ENCODE results near the gene CDKN2D.
"Not testable (repeated sequence)": the region's sequence is repeated elsewhere in the genome, so short reads cannot be mapped to it uniquely, and the experiment has no call there.

Gene CDKN2D

DNA sequence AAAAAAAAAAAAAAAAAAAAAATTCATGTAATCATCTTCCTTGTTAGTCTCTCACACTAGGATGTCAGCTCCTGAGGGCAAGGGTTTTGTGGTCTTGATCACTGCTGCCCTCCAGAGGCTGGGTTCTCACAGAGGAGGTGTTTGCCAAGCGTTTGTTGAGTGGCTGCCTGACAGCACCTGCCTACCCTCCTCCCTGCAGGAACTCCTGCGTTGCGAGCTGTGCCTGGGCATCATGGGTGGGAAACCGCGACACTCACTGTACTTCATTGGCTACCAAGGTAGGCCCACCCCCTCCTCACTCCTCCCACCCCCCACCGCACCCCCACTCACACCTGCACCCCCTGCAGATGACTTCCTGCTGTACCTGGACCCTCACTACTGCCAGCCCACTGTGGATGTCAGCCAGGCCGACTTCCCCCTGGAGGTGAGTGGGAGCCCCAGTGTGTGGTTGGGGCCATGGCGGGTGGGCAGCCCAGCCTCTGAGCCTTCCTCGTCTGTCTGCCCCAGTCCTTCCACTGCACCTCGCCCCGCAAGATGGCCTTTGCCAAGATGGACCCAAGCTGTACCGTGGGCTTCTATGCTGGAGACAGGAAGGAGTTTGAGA is 17.0 kb downstream of the CDKN2D start:
- no peak for DNase-seq (ENCODE audit: low read depth in 2 of 2)

DNA sequence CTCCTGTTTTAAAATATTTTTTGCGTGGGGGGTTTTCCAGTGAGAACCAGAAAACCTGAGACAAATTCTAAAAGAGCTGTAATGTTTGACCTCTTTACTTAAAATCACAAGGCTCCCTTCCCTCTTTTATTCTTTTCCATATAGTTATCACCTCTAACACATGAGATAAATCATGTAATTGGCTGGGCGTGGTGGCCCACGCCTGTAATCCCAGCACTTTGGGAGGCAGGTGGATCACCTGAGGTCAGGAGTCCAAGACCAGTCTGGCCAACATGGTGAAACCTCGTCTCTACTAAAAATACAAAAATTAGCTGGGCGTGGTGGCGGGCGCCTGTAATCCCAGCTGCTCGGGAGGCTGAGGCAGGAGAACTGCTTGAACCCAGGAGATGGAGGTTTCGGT is 17.8 kb downstream of the CDKN2D start:
- not testable (repeated sequence) for DNase-seq (ENCODE audit: low read depth in 2 of 2)

DNA sequence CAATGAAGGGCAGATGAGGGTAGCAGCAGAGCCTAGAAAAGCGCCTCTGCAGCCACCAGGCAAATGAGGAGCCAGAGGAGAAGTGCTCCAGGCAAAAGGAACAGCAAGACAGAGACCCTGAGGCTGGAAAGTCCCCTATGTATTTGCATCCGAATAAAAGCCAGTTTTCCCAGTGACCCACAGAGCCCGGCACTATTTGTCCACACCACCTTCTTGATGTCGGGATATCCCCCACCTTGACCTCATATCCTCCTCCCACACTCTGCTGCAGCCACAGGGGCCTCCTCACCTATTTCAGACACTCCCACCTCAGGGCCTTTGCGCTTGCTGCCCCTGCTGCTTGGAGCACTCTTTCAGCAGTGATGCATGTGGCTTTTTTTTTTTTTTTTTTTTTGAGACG is 18.4 kb downstream of the CDKN2D start:
- DNase-seq (ENCODE audit: low read depth in 2 of 2), result no peak

DNA sequence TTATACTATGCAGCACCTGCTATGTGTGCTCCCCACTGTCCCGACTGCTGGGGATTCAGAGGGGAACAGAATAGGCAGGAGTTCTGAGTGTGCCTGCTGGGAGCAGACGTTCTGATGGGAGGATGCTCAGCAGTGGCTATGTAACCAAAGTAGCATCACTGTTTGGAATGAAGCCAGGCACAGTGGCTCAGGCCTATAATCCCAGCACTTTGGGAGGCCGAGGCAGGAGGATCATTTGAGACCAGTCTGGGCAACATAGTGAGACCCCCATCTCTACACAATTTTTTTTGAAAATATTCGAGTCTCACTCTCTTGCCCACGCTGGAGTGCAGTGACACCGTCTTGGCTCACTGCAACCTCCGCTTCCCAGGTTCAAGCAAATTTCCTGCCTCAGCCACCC is 19.0 kb downstream of the CDKN2D start:
- no peak for DNase-seq (ENCODE audit: low read depth in 2 of 2)

DNA sequence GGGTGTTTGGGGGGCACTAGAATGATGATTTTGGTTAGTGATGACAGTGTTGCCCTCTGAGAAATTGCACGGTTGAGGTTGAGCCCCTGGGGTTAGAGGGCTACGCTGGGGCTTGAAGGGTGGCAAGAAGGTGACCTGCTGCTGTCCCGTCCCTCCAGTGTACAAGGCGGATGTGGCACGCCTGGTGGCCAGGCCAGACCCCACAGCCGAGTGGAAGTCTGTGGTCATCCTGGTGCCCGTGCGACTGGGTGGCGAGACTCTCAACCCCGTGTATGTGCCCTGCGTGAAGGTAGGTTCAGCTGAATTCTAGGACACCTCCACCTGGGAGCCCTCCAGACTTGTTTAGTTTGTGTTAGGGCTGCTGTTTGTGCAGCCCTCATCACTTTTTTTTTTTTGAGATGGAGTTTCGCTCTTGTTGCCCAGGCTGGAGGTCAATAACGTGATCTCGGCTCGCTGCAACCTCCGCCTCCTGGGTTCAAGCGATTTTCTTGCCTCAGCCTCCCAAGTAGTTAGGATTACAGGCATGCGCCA is 20.0 kb downstream of the CDKN2D start:
- no peak for DNase-seq (ENCODE audit: low read depth in 2 of 2)

DNA sequence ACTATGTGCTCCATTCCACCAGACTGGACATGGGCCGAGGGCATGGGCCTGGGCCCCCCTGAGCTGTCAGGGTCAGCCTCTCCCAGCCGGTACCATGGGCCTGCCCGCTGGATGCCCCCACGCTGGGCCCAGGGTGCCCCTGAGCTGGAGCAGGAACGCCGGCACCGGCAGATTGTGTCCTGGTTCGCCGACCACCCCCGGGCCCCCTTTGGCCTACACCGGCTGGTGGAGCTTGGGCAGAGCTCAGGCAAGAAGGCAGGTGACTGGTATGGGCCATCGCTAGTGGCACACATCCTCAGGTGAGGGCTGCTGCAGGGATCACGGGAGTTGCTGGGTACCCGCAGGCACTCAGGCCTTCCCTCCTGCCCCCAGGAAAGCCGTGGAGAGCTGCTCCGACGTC is 22.0 kb downstream of the CDKN2D start:
- DNase-seq (ENCODE audit: low read depth in 2 of 2), result no peak

DNA sequence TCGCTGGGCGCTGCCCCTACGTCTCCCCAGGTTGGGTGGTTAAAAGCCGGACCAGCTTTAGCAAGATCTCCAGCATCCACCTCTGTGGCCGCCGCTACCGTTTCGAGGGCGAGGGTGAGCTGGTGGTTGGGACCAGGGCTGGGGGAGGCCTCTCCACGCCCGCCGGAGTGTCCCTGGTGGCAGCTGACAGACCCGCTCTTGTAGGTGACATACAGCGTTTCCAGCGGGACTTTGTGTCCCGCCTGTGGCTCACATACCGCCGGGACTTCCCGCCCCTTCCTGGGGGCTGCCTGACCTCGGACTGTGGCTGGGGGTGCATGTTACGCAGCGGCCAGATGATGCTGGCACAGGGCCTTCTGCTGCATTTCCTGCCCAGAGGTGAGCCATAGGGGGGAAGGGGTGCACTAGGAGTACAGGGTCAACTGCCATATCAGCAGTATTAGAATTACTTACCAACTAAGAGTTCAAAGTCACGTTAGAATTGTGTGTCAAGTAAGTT is 24.0 kb downstream of the CDKN2D start:
- no peak for DNase-seq (ENCODE audit: low read depth in 2 of 2)

DNA sequence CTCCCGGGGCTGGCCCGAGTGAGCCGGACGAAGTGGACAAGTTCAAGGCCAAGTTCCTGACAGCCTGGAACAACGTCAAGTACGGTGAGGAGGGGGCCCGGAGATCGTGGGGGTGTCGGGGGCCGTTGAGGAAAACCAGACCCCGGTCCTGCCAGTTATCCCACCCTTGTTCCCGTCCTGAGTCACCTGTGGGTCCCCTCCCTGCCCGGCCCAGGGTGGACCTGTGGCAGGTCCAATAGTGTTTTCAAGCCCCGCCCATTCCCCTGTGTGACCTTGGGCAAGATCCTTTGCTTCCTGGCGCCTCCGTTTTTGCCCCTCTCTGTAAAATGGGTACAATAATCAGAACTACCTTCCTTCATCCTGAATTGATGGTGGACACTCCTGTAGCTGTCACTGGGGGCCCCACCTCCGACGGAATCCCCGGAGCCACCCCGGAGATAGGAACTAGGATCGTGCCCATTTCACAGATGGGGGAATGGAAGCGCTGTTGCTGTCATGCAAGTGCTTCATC is 24.5 kb downstream of the CDKN2D start:
- no peak for DNase-seq (ENCODE audit: low read depth in 2 of 2)

DNA sequence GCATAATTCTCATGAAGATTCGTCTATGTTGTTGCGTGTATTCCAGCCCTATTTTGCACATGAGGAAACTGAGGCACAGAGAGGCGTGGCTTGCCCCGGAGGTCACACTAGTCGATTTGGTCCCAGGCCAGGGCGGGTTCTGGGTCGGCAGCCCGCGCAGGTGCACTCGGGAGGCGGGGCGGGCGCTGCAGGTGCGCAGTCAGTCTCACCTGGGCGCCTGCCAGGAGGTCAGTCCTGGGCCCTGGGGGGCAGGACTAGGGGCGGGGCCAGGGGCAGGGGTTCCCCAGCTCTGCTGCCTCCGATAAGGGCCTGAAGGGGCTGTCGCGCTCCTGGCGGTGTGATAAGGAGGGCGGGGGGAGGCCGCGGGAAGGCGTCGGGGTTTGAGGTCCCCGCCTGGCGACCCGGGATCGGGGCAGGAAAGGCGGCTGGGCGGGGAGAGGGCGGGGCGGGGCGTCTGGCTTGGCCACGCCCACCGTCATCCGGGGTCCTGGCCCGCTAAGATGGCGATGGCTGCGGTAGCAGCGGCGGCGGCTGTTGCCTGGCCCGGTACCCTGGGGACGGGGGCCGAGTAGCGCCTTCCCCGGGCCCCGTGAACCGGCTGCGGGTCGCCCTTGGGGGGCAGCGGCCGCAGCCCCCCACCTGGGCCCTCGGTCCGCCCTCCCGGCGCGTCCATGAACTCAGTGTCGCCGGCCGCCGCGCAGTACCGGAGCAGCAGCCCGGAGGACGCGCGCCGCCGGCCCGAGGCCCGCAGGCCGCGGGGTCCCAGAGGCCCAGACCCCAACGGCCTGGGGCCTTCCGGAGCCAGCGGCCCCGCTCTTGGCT is 25.1 kb downstream of the CDKN2D start, which contains the start of gene ATG4D:
Gene ATG4D (plus strand): TSS at position 485 of the 822 bp plus-strand sequence. CDS start 187 bp downstream, at position 672.
- peak; percentile 66 to 75 for DNase-seq (ENCODE audit: low read depth in 2 of 2)

DNA sequence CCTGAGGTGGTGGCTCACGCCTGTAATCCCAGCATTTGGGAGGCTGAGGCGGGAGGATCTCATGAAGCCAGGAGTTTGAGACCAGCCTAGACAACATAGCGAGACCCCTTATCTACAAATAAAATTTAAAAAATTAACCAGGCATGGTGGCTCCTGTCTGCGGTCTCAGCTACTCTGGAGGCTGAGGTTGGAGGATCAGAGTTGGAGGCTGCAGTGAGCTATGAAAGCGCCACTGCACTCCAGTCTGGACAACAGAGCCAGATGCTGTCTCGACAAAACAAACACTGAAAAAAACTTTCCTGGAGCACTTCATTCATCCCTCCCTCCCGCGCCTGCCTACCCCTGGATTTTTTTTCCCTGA is 25.7 kb downstream of the CDKN2D start:
- DNase-seq (ENCODE audit: low read depth in 2 of 2), result no peak

DNA sequence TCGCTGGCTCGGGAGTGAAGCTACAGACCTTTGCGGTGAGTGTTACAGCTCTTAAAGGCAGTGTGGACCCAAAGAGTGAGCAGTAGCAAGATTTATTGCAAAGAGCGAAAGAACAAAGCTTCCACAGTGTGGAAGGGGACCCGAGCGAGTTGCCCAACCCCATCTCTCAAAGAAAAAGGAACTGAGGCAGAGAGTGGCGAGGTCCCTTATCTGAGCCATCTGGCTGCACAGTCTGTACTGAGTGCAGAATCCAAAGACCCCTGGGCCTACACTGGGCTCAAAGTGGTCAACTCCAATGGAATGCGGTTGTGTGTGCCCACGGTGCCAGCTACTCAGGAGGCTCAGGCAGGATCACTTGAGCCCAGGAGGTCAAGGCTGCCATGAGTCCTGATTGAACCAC is 29.8 kb downstream of the CDKN2D start:
- not testable (repeated sequence) for DNase-seq (ENCODE audit: low read depth in 2 of 2)

DNA sequence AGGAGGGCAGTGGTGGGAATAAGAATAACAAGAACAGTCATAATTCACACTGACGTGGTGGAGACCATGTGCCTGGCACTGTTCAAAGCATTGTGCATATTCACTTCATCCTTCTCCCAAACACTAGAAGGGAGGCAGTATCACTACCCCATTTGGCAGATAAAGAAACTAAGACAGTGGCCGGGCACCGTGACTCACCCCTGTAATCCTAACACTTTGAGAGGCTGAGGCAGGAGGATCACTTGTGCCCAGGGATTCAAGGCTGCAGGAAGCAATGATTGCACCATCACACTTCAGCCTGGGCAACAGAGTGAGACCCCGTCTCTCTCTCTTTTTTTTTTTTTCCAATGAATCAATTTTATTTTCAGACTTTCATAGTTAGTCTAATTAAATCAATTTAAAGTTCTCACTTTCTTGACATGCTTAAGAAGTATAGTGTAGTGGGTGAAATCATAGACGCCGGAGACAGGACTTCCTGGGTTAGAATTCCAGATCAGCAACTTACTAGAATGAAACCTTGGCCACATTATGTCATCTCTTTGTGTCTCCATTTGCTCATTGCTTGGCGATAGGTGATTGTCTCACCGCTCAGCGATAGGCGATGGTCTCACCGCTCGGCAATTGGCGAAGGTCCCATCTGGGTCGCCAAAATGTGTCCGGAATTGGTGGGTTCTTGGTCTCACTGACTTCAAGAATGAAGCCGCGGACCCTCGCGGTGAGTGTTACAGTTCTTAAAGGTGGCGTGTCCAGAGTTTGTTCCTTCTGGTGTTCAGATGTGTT is 30.4 kb downstream of the CDKN2D start:
- DNase-seq (ENCODE audit: low read depth in 2 of 2), result no peak

DNA sequence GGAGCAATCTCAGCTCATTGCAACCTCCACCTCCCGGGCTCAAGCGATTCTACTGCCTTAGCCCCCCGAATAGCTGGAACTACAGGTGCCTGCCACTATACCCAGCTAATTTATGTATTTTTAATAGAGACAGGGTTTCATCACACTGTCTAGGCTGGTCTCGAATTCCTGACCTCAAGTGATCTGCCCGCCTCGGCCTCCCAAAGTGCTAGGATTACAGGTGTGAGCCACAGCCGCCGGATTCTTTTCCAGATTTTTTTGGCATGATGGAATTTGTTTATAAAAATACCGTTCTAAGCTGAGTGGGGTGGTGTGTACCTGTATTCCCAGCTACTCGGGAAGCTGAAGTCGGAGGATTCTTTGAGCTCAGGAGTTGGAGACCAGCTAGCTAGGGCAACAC is 31.1 kb downstream of the CDKN2D start:
- no peak for DNase-seq (ENCODE audit: low read depth in 2 of 2)

DNA sequence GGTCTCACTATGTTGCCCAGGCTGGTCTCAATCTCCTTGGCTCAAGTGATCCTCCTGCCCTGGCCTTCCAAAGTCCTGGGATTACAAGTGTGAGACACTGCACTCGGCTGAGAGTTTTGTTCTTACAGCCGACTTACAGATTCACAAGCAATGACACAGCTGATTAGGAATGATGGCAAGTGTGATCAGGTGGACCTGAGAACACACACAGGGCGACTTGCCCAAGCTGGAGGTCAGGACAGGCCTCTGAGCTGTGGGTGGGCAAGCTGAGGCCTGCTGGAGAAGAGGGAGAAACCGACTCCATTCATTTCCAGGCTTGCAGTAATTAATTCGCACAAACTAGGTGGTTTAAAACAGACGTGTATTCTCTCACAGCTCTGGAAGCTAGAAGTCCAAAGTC is 33.2 kb downstream of the CDKN2D start:
- no peak for DNase-seq (ENCODE audit: low read depth in 2 of 2)

DNA sequence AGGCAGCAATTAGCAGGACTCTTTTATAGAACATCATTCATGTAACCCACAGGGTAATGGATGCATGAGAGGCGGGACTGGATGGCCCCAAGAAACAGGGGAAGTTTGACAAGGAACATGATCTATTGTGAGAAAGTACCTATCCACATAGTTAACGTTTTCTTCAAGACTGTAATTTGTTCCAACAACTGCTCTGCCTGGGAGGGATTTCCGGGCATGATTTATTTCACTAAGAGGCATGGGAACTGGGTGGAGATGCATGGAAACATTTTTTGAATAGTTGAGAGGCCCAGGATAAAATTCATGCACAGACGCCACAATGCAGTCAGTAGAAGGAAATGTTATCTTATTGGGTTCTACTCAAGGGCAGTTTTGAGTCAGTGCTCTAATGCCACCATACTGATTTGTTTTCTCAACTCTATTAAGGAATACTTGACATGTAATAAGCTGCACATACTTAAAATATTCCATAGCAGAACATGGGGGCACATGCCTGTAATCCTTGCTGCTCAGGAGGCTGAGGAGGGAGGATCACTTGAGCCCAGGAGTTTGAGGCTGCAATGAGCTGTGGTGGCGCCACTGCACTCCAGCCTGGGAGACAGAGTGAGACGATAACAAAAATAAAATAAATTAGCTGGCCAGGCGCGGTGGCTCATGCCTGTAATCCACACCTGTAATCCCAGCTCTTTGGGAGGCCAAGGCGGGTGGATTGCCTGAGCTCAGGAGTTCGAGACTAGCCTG is 35.0 kb downstream of the CDKN2D start:
- no peak for DNase-seq (ENCODE audit: low read depth in 2 of 2)

DNA sequence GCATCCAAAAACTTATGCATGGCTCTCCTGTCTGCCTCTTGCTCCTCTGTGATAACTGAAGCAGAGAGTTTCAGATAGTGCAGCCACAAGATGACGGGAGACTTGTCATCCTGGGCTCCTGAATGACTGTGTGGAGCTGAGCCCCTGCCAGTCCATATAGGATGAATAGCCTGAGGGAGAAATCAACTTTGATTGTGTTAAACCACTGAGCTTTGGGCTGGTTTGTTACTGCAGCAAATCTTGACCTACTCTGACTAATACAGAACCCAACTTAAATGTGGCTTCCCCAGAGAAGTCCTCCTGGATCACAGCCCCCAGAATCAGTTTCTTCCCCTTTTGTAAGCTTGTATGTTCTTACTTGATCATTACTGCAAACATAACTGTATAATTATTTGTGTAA is 36.3 kb downstream of the CDKN2D start:
- DNase-seq (ENCODE audit: low read depth in 2 of 2), result no peak

DNA sequence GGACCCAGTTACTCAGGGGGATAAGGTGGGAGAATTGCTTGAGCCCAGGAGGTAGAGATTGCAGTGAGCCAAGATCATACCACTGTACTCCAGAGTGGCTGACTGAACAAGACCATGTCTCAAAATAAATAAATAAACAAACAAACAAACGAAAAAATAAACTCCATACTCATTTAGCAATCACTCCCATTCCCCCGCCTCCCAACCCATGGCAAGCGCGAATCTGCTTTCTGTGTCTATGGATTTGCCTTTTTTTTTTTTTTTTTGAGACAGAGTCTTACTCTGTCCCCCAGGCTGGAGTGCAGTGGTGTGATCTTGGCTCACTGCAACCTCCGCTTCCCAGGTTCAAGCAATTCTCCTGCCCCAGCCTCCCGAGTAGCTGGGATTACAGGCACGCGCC is 41.9 kb downstream of the CDKN2D start:
- not testable (repeated sequence) for DNase-seq (ENCODE audit: low read depth in 2 of 2)

DNA sequence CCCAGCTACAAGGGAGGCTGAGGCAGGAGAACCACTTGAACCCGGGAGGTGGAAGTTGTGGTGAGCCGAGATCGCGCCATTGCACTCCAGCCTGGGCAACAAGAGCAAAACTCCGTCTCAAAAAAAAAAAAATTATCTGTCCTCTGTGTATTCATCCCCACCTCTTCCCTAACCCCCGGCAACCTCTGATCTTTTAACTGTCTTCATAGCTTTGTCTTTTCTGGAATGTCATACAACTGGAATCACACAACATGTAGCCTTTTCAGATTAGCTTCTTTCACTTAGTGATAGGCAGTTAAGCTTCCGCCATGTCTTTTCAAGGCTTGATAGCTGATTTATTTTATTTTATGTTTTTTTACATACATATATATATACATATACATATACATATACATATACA is 43.1 kb downstream of the CDKN2D start:
- no peak for DNase-seq (ENCODE audit: low read depth in 2 of 2)

DNA sequence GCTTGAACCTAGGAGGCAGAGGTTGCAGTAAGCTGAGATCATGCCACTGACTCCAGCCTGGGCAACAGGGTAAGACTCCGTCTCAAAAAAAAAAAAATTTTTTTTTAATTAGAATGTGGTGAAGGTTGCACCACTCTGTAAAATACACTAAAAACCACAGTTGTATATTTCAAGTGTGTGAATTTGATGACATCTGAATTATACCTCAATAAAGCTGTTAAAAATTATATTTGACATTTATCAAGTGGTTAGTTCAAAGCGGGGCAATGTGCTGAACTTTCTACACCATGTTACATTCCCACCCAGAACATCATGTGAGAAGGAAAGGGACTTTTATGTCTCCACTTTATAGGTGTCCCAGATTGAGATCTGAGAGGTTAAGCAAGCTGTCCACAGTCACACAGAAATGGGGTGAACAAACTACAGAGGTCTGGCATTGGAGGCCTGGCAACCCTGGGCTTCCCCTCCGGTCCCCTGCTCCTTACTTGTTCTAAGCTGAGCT is 45.6 kb downstream of the CDKN2D start:
- no peak for DNase-seq (ENCODE audit: low read depth in 2 of 2)

DNA sequence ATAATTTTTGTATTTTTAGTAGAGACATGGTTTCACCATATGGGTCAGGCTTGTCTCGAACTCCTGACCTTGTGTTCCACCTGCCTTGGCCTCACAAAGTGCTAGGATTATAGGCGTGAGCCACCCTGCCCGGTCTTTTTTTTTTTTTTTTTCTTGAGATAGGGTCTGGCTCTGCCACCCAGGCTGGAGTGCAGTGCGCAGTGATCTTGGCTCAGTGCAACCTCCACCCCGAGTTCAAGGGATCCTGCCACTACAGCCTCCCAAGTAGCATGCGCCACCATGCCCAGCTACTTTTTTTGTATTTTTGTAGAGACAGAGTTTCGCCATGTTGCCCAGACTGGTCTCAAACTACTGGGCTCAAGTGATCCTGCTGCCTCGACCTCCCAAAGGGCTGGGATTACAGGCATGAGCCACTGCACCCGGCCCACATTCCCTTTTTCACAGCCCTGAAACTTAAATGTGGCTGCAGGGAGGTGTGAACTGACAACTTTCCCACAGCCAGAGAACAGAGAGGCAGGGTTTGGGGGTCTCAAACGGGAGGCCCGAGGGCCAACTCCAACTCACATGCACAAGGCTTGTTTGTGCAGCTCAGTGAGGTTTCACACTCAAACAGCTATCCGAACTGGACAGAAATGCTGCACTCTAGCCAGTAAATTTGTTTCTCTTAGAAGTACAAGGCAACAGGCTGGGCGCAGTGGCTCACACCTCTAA is 47.2 kb downstream of the CDKN2D start:
- DNase-seq (ENCODE audit: low read depth in 2 of 2), result no peak
